K562 (cell line): ENCODE measurements around the gene BCKDK. TPM values are rescaled to one million over a fixed set of nuclear protein-coding genes. Genes with fewer than 3 reads are reported as not detected.

Source experiments
- ATF7 ChIP-seq: fragments of 450-650 bp; IDR thresholded peaks from 2 replicates; pipeline ENCODE4 v1.7.1; 2014; ENCODE audit warnings: mild to moderate bottlenecking, moderate library complexity
- ETV1 ChIP-seq: fragments of 450-650 bp; conservative IDR thresholded peaks from 2 replicates; pipeline ENCODE4 v1.6.1; 2016; ENCODE audit warnings: missing genetic modification characterization, control low read depth, low read depth, missing compliant biosample characterization
- KAT2B ChIP-seq: IDR thresholded peaks from one replicate; pipeline ENCODE4 v1.6.1; 2012; ENCODE audit warnings: low read depth, mild to moderate bottlenecking, control low read depth, inconsistent platforms, low read length, moderate library complexity
- PCBP2 ChIP-seq: fragments of 200-400 bp; formaldehyde crosslinking; IDR thresholded peaks from 2 replicates; pipeline ENCODE4 v1.6.1; 2018; ENCODE audit warnings: low read length, low read depth, mild to moderate bottlenecking, moderate library complexity; ENCODE audit not compliant: poor library complexity, severe bottlenecking
- PML ChIP-seq: IDR thresholded peaks from 2 replicates; pipeline ENCODE4 v1.6.1; 2012; ENCODE audit warnings: low read length, inconsistent platforms
- SREBF2 ChIP-seq: sonication (generic); formaldehyde crosslinking; IDR thresholded peaks from 2 replicates; pipeline ENCODE4 v1.4.0; 2020; ENCODE audit warnings: mild to moderate bottlenecking, missing genetic modification reagents
- TAF1 ChIP-seq: IDR thresholded peaks from 2 replicates; pipeline ENCODE4 v1.6.1; 2011; ENCODE audit warnings: mild to moderate bottlenecking, low read length, moderate library complexity; ENCODE audit not compliant: insufficient read depth, control insufficient read depth, severe bottlenecking; ENCODE audit errors: extremely low read depth
- TFAM ChIP-seq: fragments of 250-450 bp; sonication (Bioruptor Pico); conservative IDR thresholded peaks from 2 replicates; pipeline ENCODE4 v1.5.0; 2021; ENCODE audit warnings: mild to moderate bottlenecking, moderate library complexity
- WHSC1 ChIP-seq: IDR thresholded peaks from one replicate; pipeline ENCODE4 v1.6.1; 2012; ENCODE audit warnings: low read length, control low read depth, inconsistent platforms
- ZNF311 ChIP-seq: fragments of 250-450 bp; sonication (Bioruptor Pico); IDR thresholded peaks from 2 replicates; pipeline ENCODE4 v1.4.0; 2020; ENCODE audit warnings: mild to moderate bottlenecking, moderate library complexity
- ZNF41 ChIP-seq: fragments of 250-450 bp; sonication (Bioruptor Pico); conservative IDR thresholded peaks from 2 replicates; pipeline ENCODE4 v1.4.0; 2020; ENCODE audit warnings: mild to moderate bottlenecking
- ZNF589 ChIP-seq: fragments of 200-800 bp; sonication (Bioruptor generic); IDR thresholded peaks from 2 replicates; pipeline ENCODE4 v1.6.1; 2016; ENCODE audit warnings: low read depth, missing genetic modification characterization, missing compliant biosample characterization
- ZSCAN32 ChIP-seq: fragments of 450-650 bp; formaldehyde crosslinking; IDR thresholded peaks from 2 replicates; pipeline ENCODE4 v1.4.0; 2020; ENCODE audit warnings: mild to moderate bottlenecking, moderate library complexity
- polyA plus RNA-seq, 8 experiments: library from polyadenylated mRNA; depleted of rRNA in 4 of 8; stranded (reverse) in 5 of 8; unstranded in 3 of 8; fragments of >200 nt; fragmentation: Nextera tagmentation in 2 of 8; fragmentation: Illumina TruSeq in 1 of 8; extraction: Ambion mirVana in 2 of 8; extraction: Trizol in 1 of 8; gene quantifications; 2 replicates each; pipeline versions ENCODE4 v1.2.1 to v1.2.3, GENCODE V29; 2011 to 2014; ENCODE audit warnings: inconsistent platforms in 1 of 8, missing spikeins in 1 of 8
- total RNA-seq, 7 experiments: library from RNA; depleted of rRNA in 6 of 7; stranded (reverse); fragments of >200 nt in 6 of 7; fragmentation: Illumina TruSeq in 2 of 7; extraction: Trizol in 2 of 7; gene quantifications; 2 replicates each; pipeline versions ENCODE4 v1.2.1 to v1.2.3, GENCODE V29; 2011 to 2021; ENCODE audit warnings: low replicate concordance in 1 of 7
- TF ChIP-seq, protein P1 (sequence below): sonication (generic); formaldehyde crosslinking; IDR thresholded peaks from 2 replicates; pipeline ENCODE4 v1.8.1; 2023; ENCODE audit warnings: mild to moderate bottlenecking, missing genetic modification reagents
- TF ChIP-seq, protein P2 (sequence below): fragments of 250-450 bp; sonication (Bioruptor Pico); IDR thresholded peaks from 2 replicates; pipeline ENCODE4 v1.4.0; 2020
- TF ChIP-seq, protein P3 (sequence below), 2 experiments: fragments of 450-650 bp; IDR thresholded peaks; 2 replicates each; pipeline ENCODE4 v1.6.1; 2016
- TF ChIP-seq, protein P4 (sequence below): sonication (generic); formaldehyde crosslinking; IDR thresholded peaks from 2 replicates; pipeline ENCODE4 v1.4.0; 2020; ENCODE audit warnings: mild to moderate bottlenecking, missing genetic modification reagents
- TF ChIP-seq, protein P5 (sequence below), 2 experiments: fragments of 450-650 bp in 1 of 2; sonication (generic) in 1 of 2; formaldehyde crosslinking in 1 of 2; IDR thresholded peaks in 1 of 2; conservative IDR thresholded peaks in 1 of 2; 2 replicates each; pipeline versions ENCODE4 v1.6.1 to v1.8.1; 2016 to 2023; ENCODE audit warnings: mild to moderate bottlenecking in 2 of 2, moderate library complexity in 2 of 2, inconsistent platforms in 1 of 2, missing genetic modification reagents in 1 of 2

The BCKDK gene
- total and polyA plus RNA-seq, 9 of the 15 experiments (the other 6 are each of a cell fraction or from before 2014, with no cell fraction given): 0.58 to 34.8 (median 13.1) TPM

DNA sequence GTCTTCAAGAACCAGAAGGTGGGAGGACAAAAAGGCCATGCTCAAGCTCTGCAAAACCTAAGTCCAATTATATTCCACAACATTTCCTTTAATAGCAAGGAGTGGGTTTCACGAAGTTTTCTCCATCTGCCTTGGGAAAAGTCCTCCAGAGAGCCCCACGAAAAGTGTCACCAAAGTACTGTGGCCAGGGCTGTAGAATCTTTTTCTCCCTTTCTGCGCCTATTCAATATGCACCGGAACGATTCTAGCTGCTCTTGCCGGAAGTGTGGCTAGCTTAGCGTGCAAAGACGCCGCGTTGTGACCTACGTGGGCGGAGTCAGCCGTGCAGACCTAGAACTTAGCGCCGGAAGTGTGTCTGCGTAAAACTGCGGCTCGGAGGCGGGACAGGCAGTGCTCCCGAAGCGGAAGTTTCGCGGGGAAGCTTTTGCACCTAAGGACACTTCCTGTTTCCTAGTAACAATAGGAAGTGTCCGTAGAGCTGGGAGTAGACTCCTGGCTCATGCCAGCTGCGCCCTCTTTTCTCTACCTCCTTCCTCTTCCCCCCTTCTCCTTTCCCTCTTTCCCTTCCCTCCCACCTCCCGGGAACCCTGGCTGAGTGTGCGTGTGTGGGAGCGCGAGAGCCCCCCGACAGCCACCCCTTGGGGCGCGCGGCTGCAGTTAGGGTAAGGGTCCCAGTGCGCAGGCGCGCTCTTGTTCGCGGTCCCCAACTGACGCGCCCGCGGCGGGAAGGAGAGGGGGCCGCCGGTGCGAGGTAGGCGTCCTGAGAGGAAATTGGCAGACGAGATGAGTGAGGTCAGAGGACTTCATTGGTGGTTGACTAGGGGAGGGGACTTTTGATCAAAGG is 34.0 kb upstream of the BCKDK start, which contains the start of the genes ZNF646 and ZNF668 (continued):
- TF ChIP-seq, protein P1, sequence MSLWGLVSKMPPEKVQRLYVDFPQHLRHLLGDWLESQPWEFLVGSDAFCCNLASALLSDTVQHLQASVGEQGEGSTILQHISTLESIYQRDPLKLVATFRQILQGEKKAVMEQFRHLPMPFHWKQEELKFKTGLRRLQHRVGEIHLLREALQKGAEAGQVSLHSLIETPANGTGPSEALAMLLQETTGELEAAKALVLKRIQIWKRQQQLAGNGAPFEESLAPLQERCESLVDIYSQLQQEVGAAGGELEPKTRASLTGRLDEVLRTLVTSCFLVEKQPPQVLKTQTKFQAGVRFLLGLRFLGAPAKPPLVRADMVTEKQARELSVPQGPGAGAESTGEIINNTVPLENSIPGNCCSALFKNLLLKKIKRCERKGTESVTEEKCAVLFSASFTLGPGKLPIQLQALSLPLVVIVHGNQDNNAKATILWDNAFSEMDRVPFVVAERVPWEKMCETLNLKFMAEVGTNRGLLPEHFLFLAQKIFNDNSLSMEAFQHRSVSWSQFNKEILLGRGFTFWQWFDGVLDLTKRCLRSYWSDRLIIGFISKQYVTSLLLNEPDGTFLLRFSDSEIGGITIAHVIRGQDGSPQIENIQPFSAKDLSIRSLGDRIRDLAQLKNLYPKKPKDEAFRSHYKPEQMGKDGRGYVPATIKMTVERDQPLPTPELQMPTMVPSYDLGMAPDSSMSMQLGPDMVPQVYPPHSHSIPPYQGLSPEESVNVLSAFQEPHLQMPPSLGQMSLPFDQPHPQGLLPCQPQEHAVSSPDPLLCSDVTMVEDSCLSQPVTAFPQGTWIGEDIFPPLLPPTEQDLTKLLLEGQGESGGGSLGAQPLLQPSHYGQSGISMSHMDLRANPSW: no peak
- TF ChIP-seq PCBP2 (no peak), TAF1 (peak; percentile 77), ZNF589 (CRISPR knock-in tag) (no peak), TFAM (CRISPR knock-in tag) (no peak), ZNF41 (CRISPR knock-in tag) (no peak), SREBF2 (CRISPR knock-in tag) (0 out of 2 replicates have a peak, but pooled peaks have one; percentile 40), PML (peak; percentile 78), ZNF311 (CRISPR knock-in tag) (no peak), ZSCAN32 (CRISPR knock-in tag) (no peak), ETV1 (tag) (peak; percentile 85), ATF7 (peak; percentile 84), KAT2B (no peak), WHSC1 (no peak)
- TF ChIP-seq, protein P2, sequence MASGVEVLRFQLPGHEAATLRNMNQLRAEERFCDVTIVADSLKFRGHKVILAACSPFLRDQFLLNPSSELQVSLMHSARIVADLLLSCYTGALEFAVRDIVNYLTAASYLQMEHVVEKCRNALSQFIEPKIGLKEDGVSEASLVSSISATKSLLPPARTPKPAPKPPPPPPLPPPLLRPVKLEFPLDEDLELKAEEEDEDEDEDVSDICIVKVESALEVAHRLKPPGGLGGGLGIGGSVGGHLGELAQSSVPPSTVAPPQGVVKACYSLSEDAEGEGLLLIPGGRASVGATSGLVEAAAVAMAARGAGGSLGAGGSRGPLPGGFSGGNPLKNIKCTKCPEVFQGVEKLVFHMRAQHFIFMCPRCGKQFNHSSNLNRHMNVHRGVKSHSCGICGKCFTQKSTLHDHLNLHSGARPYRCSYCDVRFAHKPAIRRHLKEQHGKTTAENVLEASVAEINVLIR (CRISPR knock-in tag): peak; percentile 87
- TF ChIP-seq, protein P3, sequence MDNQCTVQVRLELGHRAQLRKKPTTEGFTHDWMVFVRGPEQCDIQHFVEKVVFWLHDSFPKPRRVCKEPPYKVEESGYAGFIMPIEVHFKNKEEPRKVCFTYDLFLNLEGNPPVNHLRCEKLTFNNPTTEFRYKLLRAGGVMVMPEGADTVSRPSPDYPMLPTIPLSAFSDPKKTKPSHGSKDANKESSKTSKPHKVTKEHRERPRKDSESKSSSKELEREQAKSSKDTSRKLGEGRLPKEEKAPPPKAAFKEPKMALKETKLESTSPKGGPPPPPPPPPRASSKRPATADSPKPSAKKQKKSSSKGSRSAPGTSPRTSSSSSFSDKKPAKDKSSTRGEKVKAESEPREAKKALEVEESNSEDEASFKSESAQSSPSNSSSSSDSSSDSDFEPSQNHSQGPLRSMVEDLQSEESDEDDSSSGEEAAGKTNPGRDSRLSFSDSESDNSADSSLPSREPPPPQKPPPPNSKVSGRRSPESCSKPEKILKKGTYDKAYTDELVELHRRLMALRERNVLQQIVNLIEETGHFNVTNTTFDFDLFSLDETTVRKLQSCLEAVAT (IDR thresholded peaks at IDR 0.05): 0 out of 4 replicates have a peak, but pooled peaks of 1 of the 2 experiments have one; percentile 14
- TF ChIP-seq, protein P4, sequence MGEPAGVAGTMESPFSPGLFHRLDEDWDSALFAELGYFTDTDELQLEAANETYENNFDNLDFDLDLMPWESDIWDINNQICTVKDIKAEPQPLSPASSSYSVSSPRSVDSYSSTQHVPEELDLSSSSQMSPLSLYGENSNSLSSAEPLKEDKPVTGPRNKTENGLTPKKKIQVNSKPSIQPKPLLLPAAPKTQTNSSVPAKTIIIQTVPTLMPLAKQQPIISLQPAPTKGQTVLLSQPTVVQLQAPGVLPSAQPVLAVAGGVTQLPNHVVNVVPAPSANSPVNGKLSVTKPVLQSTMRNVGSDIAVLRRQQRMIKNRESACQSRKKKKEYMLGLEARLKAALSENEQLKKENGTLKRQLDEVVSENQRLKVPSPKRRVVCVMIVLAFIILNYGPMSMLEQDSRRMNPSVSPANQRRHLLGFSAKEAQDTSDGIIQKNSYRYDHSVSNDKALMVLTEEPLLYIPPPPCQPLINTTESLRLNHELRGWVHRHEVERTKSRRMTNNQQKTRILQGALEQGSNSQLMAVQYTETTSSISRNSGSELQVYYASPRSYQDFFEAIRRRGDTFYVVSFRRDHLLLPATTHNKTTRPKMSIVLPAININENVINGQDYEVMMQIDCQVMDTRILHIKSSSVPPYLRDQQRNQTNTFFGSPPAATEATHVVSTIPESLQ (CRISPR knock-in tag): no peak
- TF ChIP-seq, protein P5, sequence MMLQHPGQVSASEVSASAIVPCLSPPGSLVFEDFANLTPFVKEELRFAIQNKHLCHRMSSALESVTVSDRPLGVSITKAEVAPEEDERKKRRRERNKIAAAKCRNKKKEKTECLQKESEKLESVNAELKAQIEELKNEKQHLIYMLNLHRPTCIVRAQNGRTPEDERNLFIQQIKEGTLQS (IDR thresholded peaks at IDR 0.05): no peak
- TF ChIP-seq, protein P5 (CRISPR knock-in tag; conservative IDR thresholded peaks at IDR 0.05): peak; percentile 66; the same call in 1 of the 2 replicates
